ENCODE measurements around the gene ZNF236.
"Not testable (repeated sequence)": the region's sequence is repeated elsewhere in the genome, so short reads cannot be mapped to it uniquely, and the experiment has no call there.

The ZNF236 gene

GRCh38 chr18:76806301-76806700, 16.1 kb upstream of the ZNF236 start:
- DNase-seq (ENCODE audit: low spot score in 2 of 2) (no peak), ATAC-seq (ENCODE audit: low read depth) (no peak)
- Mint-ChIP-seq H3K4me1 (peaks cover 15% of the 10 kb centered on the region), H3K27ac (no peak overlapping the region), H3K36me3 (peaks cover 12% of the 10 kb centered on the region), H3K4me3 (no peak overlapping the region), H3K27me3 (peaks cover 2% of the 10 kb centered on the region), H3K9me3 (no peaks in the 10 kb centered on the region)

- no peaks in the 10 kb centered on the region for H3K9me3 Mint-ChIP-seq
- no peaks in the 10 kb centered on the region for H3K27me3 Mint-ChIP-seq
These were observed 13.8 kb upstream of the ZNF236 start for GRCh38 chr18:76808561-76808960.

GRCh38 chr18:76811530-76811929, 10.8 kb upstream of the ZNF236 start:
- Mint-ChIP-seq H3K4me1 (peaks cover 16% of the 10 kb centered on the region), H3K36me3 (peaks cover 19% of the 10 kb centered on the region)
- not testable (repeated sequence) for H3K4me3 Mint-ChIP-seq; H3K27me3 Mint-ChIP-seq; H3K27ac Mint-ChIP-seq; H3K9me3 Mint-ChIP-seq; DNase-seq (ENCODE audit: low spot score in 2 of 2)
- ATAC-seq (ENCODE audit: low read depth) = peak; percentile 82

More at GRCh38 chr18:76808561-76808960, 13.8 kb upstream of the ZNF236 start:
- peaks cover 12% of the 10 kb centered on the region for H3K36me3 Mint-ChIP-seq
- peaks cover 13% of the 10 kb centered on the region for H3K4me1 Mint-ChIP-seq
- H3K4me3 Mint-ChIP-seq = no peak overlapping the region
- no peak for DNase-seq (ENCODE audit: low spot score in 2 of 2)
- no peak for ATAC-seq (ENCODE audit: low read depth)
- H3K27ac Mint-ChIP-seq = no peak overlapping the region

GRCh38 chr18:76814256-76814655, 8.1 kb upstream of the ZNF236 start:
- ATAC-seq (ENCODE audit: low read depth) (no peak), DNase-seq (ENCODE audit: low spot score in 2 of 2) (no peak)
- H3K27ac Mint-ChIP-seq = no peak overlapping the region
- no peak overlapping the region for H3K4me3 Mint-ChIP-seq
- no peaks in the 10 kb centered on the region for H3K9me3 Mint-ChIP-seq
- H3K4me1 Mint-ChIP-seq = peaks cover 20% of the 10 kb centered on the region
- H3K36me3 Mint-ChIP-seq = peaks cover 14% of the 10 kb centered on the region
- no peaks in the 10 kb centered on the region for H3K27me3 Mint-ChIP-seq

DNA sequence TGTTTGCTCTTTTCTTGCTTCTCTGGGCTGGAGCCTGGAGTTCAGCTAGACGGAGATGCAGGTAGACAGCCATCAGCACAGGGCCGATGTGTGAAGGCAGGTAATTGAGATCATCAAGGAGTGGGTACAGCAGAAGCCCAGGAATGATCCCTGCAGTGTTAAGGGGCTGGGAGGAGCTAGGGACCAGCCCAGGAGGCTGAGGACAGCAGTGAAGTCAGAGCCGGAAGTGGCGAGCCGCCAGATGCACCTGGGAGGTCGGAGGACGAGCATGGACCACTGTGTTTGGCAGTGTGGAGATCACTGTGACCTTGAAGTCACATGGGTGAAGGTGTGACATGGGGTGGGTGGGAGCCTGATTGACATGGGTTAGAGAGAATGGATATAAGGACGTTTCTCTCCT, 6.2 kb upstream of the ZNF236 start:
- peaks cover 7% of the 10 kb centered on the region for H3K36me3 Mint-ChIP-seq
- no peaks in the 10 kb centered on the region for H3K9me3 Mint-ChIP-seq
- H3K4me3 Mint-ChIP-seq = no peak overlapping the region
- no peak for ATAC-seq (ENCODE audit: low read depth)
- no peak for DNase-seq (ENCODE audit: low spot score in 2 of 2)
- H3K27ac Mint-ChIP-seq = no peak overlapping the region
- H3K4me1 Mint-ChIP-seq = peaks cover 29% of the 10 kb centered on the region
- H3K27me3 Mint-ChIP-seq = no peaks in the 10 kb centered on the region

- Mint-ChIP-seq H3K27ac (no peak overlapping the region), H3K4me1 (peaks cover 24% of the 10 kb centered on the region), H3K27me3 (no peaks in the 10 kb centered on the region), H3K36me3 (peaks cover 7% of the 10 kb centered on the region), H3K4me3 (no peak overlapping the region), H3K9me3 (no peaks in the 10 kb centered on the region)
- ATAC-seq (ENCODE audit: low read depth) = no peak
- DNase-seq (ENCODE audit: low spot score in 2 of 2) = no peak
These were observed 4.3 kb upstream of the ZNF236 start for GRCh38 chr18:76817888-76818611.

DNA sequence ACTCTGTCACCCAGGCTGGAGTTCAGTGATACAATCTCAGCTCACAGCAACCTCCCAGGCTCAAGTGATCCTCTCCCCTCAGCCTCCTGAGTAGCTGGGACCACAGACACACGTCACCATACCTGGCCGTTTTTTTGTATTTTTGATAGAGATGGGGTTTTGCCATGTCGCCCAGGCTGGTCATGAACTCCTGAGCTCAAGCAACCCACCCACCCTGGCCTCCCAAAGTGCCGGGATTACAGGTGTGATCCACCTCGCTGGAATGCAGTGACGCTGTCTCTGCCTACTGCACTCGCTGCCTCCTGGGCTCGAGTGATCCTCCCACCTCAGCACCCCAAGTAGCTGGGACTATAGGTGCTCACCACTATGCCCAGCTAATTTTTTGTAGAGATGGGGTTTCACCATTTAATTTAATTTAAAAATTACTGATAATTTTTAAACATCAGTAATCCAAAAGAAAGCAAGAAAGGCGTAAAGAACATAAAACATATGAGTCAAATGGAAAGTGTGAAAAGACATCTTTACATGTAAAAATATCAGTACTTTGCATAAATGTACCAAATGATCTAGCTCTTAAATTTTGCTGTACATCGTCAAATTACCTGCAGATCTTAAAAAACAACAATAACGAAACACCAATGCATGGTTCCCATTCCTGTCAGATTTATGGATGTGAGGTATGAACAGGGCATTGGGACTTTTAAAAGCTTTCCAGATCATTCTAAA, 2.8 kb upstream of the ZNF236 start:
- peaks cover 31% of the 10 kb centered on the region for H3K4me1 Mint-ChIP-seq
- ATAC-seq (ENCODE audit: low read depth) (no peak), DNase-seq (ENCODE audit: low spot score in 2 of 2) (no peak)
- H3K27ac Mint-ChIP-seq = no peak overlapping the region
- H3K27me3 Mint-ChIP-seq = no peaks in the 10 kb centered on the region
- peak overlapping the region; percentile 91 for H3K4me3 Mint-ChIP-seq
- peaks cover 5% of the 10 kb centered on the region for H3K36me3 Mint-ChIP-seq
- no peaks in the 10 kb centered on the region for H3K9me3 Mint-ChIP-seq

DNA sequence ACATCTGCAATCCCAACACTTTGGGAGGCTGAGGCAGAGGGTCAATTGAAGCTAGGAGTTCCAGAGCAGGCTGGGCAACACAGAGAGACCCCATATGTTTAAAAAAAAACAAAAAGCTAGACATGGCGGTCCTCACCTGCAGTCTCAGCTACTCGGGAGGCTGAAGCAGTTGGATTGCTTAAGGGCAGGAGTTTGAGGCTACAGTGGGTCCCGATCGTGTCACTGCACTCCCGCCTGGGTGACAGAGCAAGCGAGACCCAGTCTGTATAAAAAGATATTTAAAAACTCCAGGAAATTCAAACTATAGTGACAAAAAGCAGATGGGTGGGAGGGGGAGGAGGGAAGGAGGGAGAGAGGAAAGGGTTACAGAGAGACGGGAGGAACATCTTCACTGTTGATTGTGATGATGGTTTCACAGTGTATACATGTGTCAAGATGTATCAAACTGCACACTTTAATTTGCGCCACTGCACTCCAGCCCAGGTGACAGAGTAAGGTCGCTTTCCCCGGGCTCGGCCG, 942 bp upstream of the ZNF236 start:
- ATAC-seq (ENCODE audit: low read depth) (peak; percentile 21), DNase-seq (ENCODE audit: low spot score in 2 of 2) (no peak)
- peaks cover 34% of the 10 kb centered on the region for H3K4me1 Mint-ChIP-seq
- H3K27ac Mint-ChIP-seq = peak overlapping the region; percentile 91
- no peaks in the 10 kb centered on the region for H3K27me3 Mint-ChIP-seq
- no peaks in the 10 kb centered on the region for H3K9me3 Mint-ChIP-seq
- H3K4me3 Mint-ChIP-seq = peak overlapping the region; percentile 91
- H3K36me3 Mint-ChIP-seq = no peaks in the 10 kb centered on the region

- DNase-seq (ENCODE audit: low spot score in 2 of 2) = peak; percentile 73 to 80
- no peaks in the 10 kb centered on the region for H3K9me3 Mint-ChIP-seq
- peak overlapping the region; percentile 91 for H3K27ac Mint-ChIP-seq
- peaks cover 34% of the 10 kb centered on the region for H3K4me1 Mint-ChIP-seq
- H3K36me3 Mint-ChIP-seq = no peaks in the 10 kb centered on the region
- ATAC-seq (ENCODE audit: low read depth) = peak; percentile 59
- H3K27me3 Mint-ChIP-seq = no peaks in the 10 kb centered on the region
- H3K4me3 Mint-ChIP-seq = peak overlapping the region; percentile 91
These were observed 367 bp upstream of the ZNF236 start for GRCh38 chr18:76821875-76822505.

GRCh38 chr18:76823161-76823538, 793 bp downstream of the ZNF236 start:
- Mint-ChIP-seq H3K4me3 (peak overlapping the region; percentile 71), H3K27ac (peak overlapping the region; percentile 41)

GRCh38 chr18:76823587-76824011, 1.2 kb downstream of the ZNF236 start:
- peak overlapping the region; percentile 55 for H3K27ac Mint-ChIP-seq
- H3K9me3 Mint-ChIP-seq = no peaks in the 10 kb centered on the region
- DNase-seq (ENCODE audit: low spot score in 2 of 2) (no peak), ATAC-seq (ENCODE audit: low read depth) (no peak)
- peaks cover 35% of the 10 kb centered on the region for H3K4me1 Mint-ChIP-seq
- no peaks in the 10 kb centered on the region for H3K36me3 Mint-ChIP-seq
- H3K4me3 Mint-ChIP-seq = peak overlapping the region; percentile 71
- H3K27me3 Mint-ChIP-seq = no peaks in the 10 kb centered on the region

More at GRCh38 chr18:76823161-76823538, 793 bp downstream of the ZNF236 start:
- Mint-ChIP-seq H3K4me1 (peaks cover 38% of the 10 kb centered on the region), H3K27me3 (no peaks in the 10 kb centered on the region), H3K36me3 (no peaks in the 10 kb centered on the region), H3K9me3 (no peaks in the 10 kb centered on the region)
- ATAC-seq (ENCODE audit: low read depth) (no peak), DNase-seq (ENCODE audit: low spot score in 2 of 2) (no peak)

DNA sequence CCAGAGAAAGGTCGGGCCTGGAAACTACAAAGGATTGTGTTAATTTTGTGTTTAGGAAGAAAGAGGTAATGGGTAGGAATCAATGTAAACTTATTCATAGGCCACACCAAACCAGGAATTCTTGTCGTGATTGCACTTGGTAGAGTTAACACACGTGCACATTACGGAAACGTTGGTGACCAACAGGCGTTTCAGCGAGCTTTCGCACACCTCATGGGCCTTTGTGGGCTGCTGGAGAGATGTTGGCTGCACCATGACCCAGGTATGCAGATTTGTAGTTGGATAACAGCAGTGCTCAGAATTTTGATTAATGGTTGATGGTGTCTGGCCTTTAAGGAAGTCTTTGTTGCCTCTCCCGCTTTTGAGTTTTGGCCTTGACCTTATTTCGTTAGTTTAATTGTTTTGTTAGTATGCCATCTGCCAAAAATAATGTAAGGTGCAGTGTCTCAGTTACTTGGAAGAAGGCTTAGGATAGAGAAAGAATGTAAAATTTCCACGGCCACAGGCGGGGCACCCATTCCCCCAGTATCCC, 1.9 kb downstream of the ZNF236 start:
- H3K9me3 Mint-ChIP-seq = no peaks in the 10 kb centered on the region
- no peaks in the 10 kb centered on the region for H3K27me3 Mint-ChIP-seq
- peak overlapping the region; percentile 74 for H3K27ac Mint-ChIP-seq
- peak overlapping the region; percentile 71 for H3K4me3 Mint-ChIP-seq
- no peaks in the 10 kb centered on the region for H3K36me3 Mint-ChIP-seq
- H3K4me1 Mint-ChIP-seq = peaks cover 36% of the 10 kb centered on the region
- DNase-seq (ENCODE audit: low spot score in 2 of 2) (no peak), ATAC-seq (ENCODE audit: low read depth) (no peak)

DNA sequence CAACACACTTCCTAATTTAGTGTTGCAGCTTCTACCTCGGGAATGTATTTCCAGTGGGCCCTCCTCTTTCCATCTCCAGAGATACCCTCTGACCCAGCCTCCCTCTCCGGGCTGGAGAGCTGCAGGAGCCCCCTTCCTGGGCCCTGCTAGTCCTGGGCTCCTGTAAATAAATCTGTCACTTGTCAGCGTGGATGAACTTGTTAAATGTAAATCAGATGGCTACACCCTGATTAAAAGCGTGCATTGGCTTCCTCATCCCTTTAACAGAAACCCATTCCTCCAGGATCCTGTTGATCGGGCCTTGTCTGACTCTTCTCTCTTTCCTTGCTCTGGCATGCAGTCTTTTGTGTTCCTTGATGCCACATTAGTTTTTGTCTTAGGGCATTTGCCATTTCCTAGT, 2.4 kb downstream of the ZNF236 start:
- peak overlapping the region; percentile 1 for H3K4me3 Mint-ChIP-seq
- peaks cover 37% of the 10 kb centered on the region for H3K4me1 Mint-ChIP-seq
- H3K27me3 Mint-ChIP-seq = no peaks in the 10 kb centered on the region
- H3K27ac Mint-ChIP-seq = peak overlapping the region; percentile 74
- ATAC-seq (ENCODE audit: low read depth) (no peak), DNase-seq (ENCODE audit: low spot score in 2 of 2) (no peak)
- no peaks in the 10 kb centered on the region for H3K9me3 Mint-ChIP-seq
- no peaks in the 10 kb centered on the region for H3K36me3 Mint-ChIP-seq

All from memory B cell (primary cell).